ENCODE data around the gene PTPRK.

The PTPRK gene

DNA sequence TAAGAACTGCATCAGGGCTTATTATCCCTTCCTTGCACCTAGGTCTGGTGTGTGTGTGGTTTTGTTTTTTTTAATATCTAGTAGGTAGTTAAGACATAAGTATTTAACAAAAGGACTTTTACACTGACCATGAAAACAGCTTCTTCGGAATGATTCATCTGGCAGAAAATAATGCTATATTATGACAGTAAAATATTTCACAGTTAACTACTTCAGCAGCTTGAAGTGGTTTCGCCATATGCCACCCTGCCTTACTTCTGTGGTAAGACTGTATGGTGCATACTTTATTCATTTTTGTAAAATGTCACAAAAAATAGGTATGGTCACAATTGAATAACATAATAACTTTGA, 858 bp upstream of the PTPRK start:
- TF ChIP-seq, protein P1, sequence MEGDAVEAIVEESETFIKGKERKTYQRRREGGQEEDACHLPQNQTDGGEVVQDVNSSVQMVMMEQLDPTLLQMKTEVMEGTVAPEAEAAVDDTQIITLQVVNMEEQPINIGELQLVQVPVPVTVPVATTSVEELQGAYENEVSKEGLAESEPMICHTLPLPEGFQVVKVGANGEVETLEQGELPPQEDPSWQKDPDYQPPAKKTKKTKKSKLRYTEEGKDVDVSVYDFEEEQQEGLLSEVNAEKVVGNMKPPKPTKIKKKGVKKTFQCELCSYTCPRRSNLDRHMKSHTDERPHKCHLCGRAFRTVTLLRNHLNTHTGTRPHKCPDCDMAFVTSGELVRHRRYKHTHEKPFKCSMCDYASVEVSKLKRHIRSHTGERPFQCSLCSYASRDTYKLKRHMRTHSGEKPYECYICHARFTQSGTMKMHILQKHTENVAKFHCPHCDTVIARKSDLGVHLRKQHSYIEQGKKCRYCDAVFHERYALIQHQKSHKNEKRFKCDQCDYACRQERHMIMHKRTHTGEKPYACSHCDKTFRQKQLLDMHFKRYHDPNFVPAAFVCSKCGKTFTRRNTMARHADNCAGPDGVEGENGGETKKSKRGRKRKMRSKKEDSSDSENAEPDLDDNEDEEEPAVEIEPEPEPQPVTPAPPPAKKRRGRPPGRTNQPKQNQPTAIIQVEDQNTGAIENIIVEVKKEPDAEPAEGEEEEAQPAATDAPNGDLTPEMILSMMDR (IDR thresholded peaks at IDR 0.05) = no peak
- intact Hi-C loops (cut with DNase I; ENCODE audit: low total_unique reads) = no loop called here
- H3K4me3 ChIP-seq = peak overlapping the region; percentile 86 to 92
- DNase-seq = no peak
- H3K27me3 ChIP-seq = no peaks in the 10 kb centered on the region
- H3K36me3 ChIP-seq = no peaks in the 10 kb centered on the region
- H3K4me1 ChIP-seq = peaks cover 0 to 30% (median 8%) of the 10 kb centered on the region in 4 donors
- H3K9me3 ChIP-seq = no peaks in the 10 kb centered on the region
- H3K27ac ChIP-seq = peak overlapping the region; percentile 98

DNA sequence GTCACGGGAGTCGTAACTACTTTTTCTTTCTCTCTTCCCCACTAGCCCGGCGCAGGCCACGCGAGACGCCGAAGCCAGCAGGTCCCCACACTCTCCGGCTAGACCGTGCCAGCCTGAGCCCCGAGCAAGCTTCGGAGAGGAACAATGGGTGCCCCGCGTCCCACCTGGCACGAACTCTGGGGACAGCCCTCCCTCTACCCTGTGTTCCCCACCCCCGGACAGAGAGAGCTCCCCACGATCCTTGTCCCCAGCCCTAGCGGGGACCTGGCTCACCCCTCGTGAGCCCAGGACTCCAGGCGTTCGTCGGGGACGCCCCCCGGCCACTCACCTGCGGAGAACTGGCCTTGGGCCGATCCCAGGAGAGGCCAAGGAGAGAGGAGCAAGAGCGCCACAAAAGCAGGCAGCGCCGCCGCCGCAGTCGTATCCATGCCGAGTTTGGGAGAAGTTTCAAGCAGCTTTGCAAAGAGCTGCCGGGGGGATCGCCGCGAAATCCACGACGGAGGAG, 416 bp downstream of the PTPRK start:
- H3K27me3 ChIP-seq = no peaks in the 10 kb centered on the region
- peaks cover 0 to 43% (median 18%) of the 10 kb centered on the region in 4 donors for H3K4me1 ChIP-seq
- H3K4me3 ChIP-seq = peak overlapping the region; percentile 86 to 92
- H3K27ac ChIP-seq = peak overlapping the region; percentile 98
- intact Hi-C loops (cut with DNase I; ENCODE audit: low total_unique reads) = no loop called here
- H3K36me3 ChIP-seq = no peaks in the 10 kb centered on the region
- TF ChIP-seq, protein P1 (IDR thresholded peaks at IDR 0.05) = no peak
- no peaks in the 10 kb centered on the region for H3K9me3 ChIP-seq
- DNase-seq = peak; percentile 52 to 80

DNA sequence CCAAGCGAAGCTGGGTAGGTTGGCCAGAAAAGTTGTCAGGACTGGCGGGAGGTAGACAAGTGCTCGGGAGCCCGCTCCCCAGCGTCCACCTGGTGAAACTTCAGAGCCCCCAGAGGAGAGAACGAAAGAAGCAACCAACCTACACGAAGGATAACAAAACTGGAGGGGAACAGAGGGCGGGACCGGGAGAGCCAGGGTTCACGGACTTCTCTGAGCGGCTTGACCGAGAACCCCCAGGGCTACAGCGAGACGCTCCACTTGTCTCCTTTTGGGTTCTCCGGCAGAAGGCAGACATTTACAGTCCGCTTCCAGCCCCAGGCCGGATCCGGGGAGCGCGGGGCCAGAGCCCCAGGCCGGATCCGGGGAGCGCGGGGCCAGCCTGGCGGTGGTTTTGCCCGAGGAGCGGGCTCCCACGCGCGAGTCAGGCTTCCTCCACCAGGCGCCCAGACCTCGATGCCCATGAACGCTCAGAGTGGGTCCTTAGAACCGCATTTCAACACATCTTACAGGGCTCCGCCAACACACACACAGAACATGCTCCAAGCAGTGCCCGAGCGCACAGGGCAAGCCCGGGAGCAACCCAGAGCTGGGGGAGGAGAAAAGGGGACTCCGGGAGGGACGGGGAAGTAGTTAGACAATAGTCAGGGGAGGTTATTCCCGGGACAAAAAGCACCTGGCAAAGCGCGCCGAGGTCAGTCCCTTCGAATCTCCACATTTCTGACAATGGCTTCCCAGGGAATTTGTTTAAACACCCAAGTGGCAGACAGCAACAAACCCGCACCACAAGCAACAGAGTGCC, 1.1 kb downstream of the PTPRK start:
- H3K27me3 ChIP-seq = no peaks in the 10 kb centered on the region
- H3K4me1 ChIP-seq = peaks cover 0 to 49% (median 18%) of the 10 kb centered on the region in 4 donors
- peak; percentile 45 to 76 for DNase-seq
- peak overlapping the region; percentile 98 for H3K27ac ChIP-seq
- H3K36me3 ChIP-seq = no peaks in the 10 kb centered on the region
- no peaks in the 10 kb centered on the region for H3K9me3 ChIP-seq
- H3K4me3 ChIP-seq = peak overlapping the region; percentile 86 to 92
- intact Hi-C loops (cut with DNase I; ENCODE audit: low total_unique reads) = no loop called here
- TF ChIP-seq, protein P1 (IDR thresholded peaks at IDR 0.05) = peak; percentile 21 to 23

DNA sequence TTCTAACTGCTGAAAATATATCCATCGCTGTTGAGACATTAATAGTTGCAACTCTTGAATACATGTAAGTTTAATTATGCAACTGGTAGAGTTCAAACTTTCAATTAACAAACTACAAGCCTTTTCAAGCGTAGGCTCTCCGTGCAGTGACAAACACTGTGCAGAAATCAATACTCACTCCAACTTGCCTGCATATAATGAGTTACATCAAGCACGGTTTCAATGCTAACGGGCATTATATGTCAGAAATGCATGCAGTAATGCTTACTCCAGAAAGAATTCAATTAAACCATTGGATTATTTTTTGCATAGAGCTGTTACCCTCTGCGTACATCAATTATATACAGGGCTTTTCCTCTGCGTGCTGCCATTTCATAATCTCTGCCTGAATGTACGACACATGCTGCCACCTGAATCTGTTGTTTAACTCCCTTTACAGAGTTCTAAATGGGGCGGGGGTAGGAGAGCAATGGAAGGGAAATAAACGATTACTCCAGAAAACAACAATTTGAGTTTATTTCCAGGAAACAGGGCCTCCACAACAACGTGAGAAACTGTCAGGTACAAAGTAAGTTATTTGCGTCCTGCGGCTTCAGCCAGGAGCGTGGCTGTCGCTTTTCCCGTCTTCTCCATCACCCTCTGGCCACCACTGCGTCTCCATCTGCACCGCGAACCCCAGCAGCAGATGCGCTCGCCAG, 1.8 kb downstream of the PTPRK start:
- intact Hi-C loops (cut with DNase I; ENCODE audit: low total_unique reads) = no loop called here
- H3K4me3 ChIP-seq = peak overlapping the region; percentile 86 to 92
- peak overlapping the region; percentile 98 for H3K27ac ChIP-seq
- H3K36me3 ChIP-seq = no peaks in the 10 kb centered on the region
- H3K4me1 ChIP-seq = peaks cover 0 to 55% (median 18%) of the 10 kb centered on the region in 4 donors
- H3K27me3 ChIP-seq = no peaks in the 10 kb centered on the region
- no peak for DNase-seq
- no peaks in the 10 kb centered on the region for H3K9me3 ChIP-seq
- TF ChIP-seq, protein P1 (IDR thresholded peaks at IDR 0.05) = no peak

DNA sequence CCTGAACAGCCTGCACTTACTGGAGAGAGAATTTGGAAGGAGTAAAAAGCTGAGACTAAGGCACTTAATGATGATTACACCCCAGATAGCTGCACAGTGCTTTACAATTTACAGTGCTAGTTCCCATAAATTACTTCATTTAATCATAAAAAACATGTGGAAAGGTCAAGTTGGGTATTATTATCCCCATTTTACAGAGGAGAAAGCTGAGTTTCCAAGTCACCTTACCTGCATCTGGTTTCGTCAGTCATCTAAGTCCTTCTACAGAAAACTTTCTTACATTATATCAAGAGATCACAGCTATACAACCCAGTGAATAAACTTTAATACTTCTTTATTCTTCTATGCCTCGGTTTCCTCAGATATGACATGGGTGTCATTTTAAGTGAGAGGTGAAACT, 3.3 kb downstream of the PTPRK start:
- TF ChIP-seq, protein P1 (IDR thresholded peaks at IDR 0.05) = no peak

More for the DNA sequence above, 3.3 kb downstream of the PTPRK start:
- Histone ChIP-seq H3K27me3 (no peaks in the 10 kb centered on the region), H3K27ac (no peak overlapping the region), H3K9me3 (no peaks in the 10 kb centered on the region), H3K36me3 (no peaks in the 10 kb centered on the region), H3K4me3 (no peak overlapping the region), H3K4me1 (peaks cover 0 to 70% (median 18%) of the 10 kb centered on the region in 4 donors)
- intact Hi-C loops (cut with DNase I; ENCODE audit: low total_unique reads) = no loop called here
- no peak for DNase-seq

All from tibial artery (tissue), 4 donors.